Fibroblast of skin of left biceps (primary cell): ENCODE measurements around the gene WNK1.
"Not testable (repeated sequence)": the region's sequence is repeated elsewhere in the genome, so short reads cannot be mapped to it uniquely, and the experiment has no call there.

Source experiments
- DNase-seq, 2 experiments: peaks; one replicate each; pipeline ENCODE4 v3.0.0-alpha.2; 2013; ENCODE audit warnings: low read depth in 2 of 2

WNK1 gene

DNA sequence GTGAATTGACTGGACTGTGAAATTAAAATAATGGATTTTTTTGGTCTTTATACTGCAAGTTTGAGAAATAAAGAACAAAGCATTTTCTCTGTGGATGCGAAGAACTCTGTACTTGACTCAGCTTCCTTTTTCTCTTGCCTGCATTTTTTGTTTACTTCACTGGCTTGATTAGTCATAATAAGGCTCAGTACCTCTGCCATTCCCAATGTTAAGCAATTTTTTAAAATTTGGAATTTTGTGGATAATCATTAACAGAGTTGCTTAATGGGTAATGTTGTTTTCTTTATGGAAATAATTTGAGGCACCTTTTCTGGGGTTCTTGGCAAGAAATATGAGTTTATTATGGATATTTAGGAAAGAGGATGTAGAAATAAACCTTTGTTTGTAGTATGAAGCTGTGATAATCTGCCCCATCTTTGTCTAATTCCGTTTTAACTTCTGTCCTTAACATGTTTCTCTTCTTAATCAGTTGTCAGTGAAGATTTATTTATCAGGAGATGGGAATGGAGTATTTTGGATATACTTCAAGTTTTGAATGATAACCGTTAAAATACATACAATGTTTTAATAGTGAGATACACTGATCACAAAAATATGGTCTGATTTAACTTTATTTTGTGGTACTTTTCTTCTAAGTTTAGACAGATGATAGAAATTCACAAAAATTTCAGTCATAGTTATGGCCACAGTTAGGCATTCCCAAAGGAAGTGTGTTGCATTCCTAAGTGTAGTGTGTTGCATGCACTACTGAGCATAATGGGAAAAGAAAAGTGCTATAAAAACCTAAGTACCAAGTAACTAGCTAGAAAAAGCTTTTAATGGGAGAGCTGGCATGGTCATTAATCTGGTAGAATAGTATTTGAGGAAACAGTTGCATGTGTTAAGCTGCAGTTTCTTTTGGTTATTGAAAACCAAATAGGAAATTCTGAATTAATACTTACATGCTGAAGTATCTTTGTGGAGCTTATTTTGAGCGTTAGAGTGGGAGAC lies 27.7 kb downstream of the WNK1 start:
- peak; percentile 69 to 73 for DNase-seq

DNA sequence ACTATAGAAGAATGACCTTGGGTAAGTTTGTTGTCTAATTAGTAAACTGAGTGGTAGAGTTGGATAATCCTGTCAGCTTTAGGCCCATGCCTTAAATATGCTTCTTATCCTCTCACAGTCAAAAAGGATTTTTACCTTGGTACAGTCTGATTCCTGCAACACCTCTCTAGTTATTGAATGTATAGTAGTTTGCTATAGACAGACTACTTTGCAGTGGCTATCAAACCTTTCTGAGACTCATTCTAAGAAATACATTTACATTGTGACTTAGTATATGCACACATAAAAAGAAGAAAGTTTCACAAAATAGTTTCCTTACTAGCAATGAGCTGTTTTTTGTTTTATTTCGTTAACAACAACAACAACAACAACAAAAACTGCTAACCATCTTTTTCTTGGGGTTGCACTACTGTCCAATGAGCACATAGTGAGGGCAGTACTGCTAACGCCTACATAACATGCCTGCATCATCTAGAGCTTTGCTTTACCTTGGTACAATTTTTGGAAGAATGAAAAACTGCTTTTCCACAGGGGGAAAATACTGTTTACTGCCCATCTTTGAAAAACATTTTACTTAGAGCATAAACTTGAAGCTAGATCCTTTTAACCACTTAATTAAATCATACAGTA lies 28.5 kb downstream of the WNK1 start:
- no peak for DNase-seq

DNA sequence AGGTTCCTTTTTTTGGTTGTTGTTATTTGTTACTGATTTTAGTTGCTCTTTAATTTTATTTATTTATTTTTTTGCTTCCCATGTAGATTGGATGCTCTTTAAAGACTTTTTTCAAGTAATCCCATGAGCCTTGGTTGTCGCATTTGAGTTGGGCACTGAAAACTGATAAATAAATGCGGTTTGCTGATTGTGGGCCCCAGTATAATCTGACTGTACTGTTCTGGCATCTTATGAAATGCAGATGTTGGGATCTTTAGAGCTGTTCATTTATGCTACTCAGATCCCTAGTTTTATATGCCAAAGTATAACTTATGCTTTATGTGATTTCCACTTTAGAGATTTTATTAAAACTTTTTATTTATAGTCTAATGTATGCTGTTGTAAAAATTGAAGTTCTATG lies 33.3 kb downstream of the WNK1 start:
- DNase-seq, result no peak

DNA sequence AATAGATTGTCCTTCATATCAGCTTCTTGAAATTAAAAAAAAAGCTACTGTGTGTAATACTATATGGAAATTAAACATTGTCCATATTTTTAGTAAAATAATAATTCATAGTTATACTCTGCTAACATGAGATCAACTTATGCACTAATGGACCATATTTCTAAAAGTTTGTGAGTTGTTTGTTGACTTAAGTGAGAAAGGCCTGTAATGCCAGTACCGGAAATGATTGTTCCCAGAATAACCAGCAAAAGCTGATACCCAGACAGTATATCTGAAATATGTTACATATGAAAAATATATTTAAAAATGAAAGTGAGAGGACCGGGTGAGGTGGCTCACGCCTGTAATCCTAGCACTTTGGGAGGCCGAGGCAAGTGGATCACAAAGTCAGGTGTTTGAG lies 35.9 kb downstream of the WNK1 start:
- DNase-seq, result no peak

DNA sequence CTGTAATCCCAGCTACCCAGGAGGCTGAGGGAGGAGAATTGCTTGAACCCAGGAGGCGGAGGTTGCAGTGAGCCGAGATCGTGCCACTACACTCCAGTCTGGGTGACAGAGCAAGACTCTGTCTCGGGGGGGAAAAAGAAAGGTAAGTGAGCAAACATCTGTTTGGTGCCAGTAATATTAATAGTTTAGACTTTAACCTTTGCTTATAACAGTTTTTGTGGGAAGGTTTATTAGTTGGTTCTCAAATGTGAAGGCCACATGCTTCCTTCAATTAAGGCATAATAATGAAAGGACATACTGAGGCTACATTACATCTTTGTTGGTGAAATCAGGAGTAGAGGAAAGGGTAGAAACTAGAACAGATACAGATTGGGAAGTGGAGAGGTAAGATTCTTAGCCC lies 36.4 kb downstream of the WNK1 start:
- not testable (repeated sequence) for DNase-seq

DNA sequence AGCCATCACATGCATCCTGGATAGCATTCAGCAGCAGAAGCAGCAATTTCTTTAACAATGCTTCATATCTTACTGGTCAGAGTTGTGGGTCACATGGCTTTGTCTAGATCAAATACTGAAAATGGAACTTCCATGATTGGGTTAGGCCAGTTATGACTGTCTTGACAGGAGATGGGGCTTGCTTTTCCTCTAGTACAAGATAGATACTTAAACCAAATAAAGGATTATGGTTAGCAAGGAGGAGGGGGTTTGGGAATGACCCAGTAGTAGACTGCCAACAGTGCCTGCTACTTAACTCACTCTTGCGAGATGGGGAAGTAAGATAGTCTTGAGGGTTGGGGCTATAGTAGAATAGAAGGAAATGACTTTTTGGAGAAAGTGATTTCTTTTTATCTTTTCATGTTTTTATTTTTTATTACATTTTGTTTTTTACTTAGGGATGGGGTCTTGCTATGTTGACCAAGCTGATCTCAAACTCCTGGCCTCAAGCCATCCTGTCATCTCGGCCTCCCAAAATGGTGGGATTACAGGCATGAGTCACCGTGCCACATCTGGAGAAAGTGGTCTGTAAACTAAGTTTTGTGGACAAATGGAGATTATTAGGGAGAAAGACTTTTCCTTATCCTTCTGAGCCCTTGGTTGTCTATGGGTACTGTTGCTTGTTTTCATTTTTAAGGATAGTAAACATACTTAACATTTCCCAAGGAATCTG lies 37.6 kb downstream of the WNK1 start:
- DNase-seq, result no peak

DNA sequence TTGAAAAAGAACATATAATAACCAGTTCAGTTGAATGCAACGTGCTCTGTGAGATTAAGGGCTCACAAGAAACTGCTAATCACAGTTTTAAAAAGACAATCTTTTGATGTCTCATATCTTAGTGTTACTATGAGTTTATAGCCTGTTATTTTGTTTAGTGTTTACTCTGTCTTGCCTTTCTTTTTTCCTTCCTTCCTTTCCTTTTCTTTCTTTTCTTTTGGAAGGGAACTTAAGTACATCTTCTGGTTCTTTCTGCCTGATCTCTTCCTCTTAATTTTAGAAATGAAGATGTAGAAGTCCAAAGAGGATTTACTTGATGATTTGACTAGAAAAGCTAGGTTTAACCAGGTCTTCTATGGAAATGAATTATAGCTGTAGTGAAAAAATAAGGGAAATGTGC lies 38.2 kb downstream of the WNK1 start:
- DNase-seq, result no peak

DNA sequence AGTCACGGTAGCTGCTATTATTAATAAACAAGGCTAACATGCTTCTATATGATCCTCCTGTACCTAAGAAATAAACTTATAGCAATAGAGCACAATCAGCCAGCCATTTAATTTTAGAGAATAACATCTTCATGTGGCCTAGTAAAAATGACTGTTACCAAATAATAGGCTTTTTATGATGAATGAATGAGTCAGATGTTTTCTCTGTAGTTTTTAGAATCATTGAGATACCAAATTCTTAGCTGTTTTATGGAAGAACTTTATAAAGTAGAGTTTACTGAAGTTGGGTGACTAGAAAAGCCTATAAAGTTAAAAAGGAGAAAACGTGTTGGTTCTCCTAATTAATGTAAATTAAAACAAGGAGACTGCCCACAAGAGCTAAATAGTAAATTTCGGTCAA lies 40.7 kb downstream of the WNK1 start:
- DNase-seq, result no peak

DNA sequence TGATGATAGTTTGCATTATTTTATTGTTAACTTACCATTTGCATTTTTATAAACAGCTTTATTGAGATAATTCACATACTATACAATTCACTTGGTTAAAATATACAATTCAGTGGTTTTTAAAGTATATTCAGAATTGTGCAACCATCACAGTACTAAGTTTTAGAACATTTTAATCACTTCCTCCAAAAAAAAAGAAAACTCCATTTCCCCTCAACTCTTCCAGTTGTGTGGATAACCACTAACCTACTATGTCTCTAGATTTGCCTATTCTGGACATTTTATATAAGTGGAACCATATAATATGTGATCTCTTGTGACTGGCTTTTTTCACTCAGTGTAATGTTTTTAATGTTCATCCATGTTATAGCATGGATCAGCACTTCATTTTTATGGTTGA lies 41.3 kb downstream of the WNK1 start:
- no peak for DNase-seq

DNA sequence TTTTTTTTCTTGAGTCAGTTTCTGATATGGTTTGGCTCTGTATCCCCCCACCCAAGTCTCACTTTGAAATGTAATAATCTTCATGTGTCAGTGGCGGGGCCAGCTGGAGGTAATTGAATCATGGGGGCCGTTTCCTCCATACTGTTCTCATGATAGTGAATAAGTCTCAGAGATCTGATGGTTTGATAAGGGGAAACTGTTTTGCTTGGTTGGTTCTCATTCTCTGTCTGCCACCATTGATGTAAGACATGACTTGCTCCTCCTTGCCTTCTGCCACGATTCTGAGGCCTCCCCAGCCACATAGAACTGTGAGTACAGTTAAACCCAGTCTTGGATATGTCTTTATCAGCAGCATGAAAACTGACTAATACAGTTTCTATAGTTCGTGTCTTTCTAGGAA lies 42.9 kb downstream of the WNK1 start:
- DNase-seq, result no peak

DNA sequence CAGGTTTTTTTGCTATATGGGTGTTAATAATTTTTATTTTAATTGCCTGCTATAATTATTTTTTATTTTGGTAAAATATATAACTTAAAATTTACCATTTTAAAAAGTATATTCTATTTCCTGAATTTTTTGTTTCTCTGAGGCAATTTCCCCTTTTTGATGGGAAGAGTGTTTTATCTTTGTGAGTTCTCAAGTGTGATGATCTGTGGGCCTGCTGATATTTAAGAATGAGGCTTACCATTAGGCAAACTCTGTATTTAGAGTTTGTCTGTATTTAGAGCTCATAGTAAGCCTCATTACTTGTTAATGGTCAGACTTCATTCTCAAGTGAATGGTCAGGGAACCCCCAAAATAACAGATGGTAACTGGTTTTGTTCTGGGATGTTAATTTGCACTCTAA lies 48.0 kb downstream of the WNK1 start:
- DNase-seq, result no peak

DNA sequence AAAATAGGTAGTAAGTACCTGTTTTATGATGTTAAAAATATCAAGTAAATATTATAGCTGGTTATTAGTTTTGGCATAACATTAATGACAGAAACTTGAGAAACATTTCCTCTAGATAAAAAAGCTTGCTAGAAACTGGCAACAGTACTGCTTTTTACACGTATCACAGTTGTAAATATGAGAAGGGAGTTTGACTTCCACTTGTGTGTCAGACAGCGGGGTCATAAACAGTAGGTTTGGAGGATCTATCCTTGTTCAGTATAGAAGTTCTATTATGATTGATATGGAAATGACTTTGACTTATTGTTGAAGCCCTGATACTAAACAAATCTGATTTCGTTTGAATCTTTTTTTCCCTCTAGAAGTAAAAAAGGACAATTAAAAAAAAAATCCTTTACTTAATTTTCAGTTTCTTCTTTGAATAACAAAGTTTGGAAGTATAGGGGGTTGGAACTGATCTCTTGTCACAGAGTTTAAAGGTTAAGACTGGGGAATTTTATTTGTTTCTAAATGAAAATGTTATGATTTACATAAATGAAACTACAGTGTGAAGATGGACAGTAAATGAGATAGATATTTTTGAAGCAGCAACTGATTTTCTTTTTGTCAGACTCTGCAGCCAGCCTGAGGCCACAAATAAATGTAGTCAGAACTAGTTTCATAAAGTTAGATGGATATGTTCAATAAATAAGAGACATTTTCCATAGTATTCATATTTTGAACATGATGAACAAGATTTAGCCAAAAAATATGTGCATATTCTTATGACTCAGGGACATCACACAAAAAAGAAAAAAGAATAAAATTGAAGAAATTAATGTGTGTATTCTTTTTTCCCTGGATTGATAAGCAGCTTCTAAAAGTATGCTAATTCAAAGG lies 50.1 kb downstream of the WNK1 start:
- no peak for DNase-seq

DNA sequence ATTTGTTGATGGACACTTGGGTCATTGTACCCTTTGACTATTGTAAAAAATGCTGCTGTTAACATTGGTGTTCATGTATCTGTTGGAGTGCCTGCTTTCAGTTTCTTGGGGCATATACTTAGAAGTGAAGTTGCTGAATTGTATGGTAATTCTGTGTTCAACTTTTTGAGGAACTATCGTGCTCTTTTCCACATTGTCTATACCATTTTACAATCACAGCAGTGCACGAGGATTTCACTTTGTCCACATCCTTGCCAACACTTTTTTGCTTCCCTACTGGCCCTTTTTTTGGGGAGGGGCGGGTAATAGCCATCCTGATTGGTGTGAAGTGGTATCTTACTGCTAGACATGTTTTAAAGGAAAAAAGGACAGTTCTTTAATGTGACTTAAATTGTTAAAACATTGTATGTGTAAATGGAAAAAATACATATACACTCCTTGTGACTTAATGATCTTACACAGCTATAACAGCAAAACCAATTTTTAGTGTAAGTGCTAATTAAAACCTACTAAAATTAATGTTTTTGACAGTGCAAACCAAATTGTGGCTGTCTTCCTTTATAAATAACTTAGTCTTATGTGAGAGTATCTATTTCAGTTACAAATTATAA lies 52.7 kb downstream of the WNK1 start:
- no peak for DNase-seq

DNA sequence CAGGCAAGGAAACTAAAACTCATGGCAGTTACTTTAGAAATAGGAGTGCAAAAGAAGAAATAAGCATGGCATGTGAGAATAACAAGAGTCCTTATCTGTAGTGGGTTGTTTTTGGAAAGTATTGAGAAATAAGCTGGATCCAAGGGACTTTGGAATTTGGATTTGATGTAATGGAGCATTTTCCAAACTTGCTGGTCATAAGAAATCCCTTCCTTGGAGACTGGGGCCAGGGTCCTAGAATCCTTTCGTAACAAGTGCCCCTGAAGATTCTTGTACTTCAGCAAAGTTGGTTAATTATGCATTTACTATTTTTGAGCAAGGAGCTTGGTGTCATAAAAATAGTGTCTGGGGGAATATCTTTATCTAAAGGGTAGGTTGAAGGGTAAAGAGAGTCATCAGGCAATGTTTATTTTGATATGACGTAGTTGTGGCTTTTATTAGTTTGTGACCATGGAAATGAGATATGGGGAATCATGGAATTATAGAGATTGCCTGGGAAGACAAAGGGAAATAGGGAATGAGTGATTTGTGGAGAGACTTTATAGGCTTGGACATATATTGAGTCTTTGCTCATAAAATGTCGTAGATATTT lies 53.9 kb downstream of the WNK1 start:
- no peak for DNase-seq

DNA sequence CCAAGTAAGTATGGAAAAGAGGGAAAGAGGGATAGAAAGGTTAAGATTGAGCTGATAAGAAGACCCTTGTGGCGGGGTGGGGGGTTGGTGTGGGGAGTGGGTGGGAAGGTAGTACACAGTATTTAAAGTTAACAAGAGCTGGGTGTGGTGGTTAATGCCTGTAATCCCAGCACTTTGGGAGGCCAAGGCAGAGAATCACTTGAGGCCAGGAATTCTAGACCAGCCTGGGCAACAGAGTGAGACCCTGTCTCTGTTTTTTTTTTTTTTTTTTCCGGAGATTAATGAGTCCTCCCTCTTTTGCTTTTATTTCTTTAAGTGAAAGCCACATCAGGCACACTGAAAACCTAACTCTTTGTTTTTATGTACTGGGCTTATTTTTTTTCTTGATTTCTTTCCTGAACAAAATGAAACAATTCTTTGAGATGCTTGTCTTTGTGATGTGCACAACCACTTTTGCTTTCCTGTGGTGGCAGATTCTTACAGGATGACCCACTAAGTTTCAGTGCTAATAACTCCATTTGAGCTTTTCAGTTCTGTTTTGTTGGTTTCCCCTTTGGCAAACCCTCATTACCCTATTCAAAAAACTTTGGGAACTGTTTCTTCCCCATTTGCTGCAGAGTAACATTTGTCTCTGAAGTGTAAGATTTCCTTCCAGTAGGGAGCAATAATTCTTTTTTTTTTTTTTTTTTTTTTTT lies 54.8 kb downstream of the WNK1 start:
- no peak for DNase-seq

DNA sequence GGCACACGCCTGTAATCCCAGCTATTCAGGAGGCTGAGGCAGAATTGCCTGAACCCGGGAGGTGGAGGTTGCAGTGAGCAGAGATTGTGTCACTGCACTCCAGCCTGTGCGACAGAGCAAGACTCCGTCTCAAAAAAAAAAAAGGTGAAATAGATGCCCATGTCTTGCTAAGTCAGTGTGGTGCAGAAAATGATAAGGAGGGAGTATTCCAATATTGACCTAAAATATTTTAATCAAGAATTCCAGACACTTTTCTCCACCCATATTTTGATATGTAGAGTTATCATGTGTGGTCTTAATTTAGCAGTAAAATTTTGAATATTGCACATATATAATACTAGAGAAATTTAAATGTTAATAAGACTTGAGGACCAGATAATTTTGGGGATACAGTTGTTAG lies 57.7 kb downstream of the WNK1 start:
- no peak for DNase-seq

DNA sequence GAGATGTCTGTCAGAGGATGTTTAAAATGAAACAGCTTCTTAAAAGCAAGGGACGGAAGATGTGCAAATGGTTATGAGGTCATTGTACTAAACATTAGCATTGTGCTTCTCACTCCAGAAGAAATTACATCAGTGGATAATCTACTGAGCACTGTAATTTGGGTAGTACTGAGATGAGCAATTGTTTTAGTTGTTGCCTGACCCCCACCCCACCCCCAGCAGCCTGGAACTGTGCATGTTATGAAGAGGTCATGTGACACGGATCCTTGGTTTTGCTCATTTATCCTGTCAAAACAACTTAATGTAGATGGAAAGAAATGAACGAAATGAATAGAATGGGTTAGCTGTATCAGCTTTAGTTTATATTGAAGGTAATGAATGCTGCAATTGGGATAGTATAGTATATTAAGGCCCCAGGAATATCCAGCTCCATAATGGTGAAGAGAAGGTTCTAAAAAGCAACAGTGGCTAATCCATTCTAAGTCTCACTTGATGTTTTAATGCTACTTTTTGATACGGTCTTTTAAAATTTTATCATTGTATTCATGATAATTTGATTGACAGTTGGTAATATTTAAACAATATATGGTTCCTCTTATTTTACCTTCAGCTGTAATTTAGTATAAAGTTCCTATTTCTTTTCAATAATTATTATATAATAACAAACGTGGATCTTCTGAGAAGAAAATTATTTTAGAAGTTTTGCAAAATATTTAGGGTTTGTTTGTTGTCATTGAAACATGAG lies 58.5 kb downstream of the WNK1 start:
- DNase-seq, result no peak

DNA sequence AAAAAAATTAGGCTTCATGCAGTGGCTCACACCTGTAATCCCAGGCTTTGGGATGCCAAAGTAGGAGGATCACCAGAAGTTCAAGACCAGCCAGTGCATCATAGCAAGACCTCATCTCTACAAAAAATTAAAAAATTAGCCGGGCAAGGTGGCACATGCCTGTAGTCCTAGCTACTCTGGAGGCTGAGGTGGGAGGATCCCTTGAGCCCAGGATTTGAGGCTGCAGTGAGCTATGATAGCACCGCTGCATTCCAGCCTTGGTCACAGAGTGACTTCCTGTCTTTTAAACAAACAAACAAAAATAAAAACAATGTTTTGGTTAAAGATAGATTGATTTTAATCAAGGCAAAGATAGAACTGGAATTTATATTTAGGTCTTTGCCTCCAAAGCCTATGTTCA lies 60.6 kb downstream of the WNK1 start:
- no peak for DNase-seq

DNA sequence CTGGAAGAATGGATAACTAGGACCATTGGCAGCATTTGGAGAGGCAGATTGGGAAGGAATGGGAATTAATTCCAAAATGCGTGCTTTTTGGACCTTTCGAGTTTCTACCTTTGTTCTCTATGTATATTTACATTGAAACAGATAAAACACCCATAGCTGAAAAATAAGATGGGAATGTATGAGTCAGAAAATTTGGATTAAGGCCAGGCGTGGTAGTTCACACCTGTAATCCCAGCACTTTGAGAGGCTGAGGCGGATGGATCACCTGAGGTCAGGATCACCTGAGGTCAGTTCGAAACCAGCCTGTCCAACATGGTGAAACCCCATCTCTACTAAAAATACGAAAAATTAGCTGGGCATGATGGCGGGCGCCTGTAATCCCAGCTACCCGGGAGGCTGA lies 65.1 kb downstream of the WNK1 start:
- DNase-seq, result not testable (repeated sequence)
